HEK293T (cell line): ENCODE results near the gene KASH5.
A peak's percentile ranks its signal among the peaks of the same experiment; 100 is the strongest.

ENCODE experiments used
- CTCF ChIA-PET: fragments of 350-600 bp; formaldehyde crosslinking; extraction: SDS; loops from one replicate; lab custom pipeline; 2021; ENCODE audit warnings: antibody characterized with exemption, inconsistent platforms; lab: Yijun Ruan, JAX
- POLR2A ChIA-PET: fragments of 350-600 bp; formaldehyde crosslinking; extraction: SDS; loops from one replicate; lab custom pipeline; 2020; ENCODE audit warnings: antibody characterized with exemption, inconsistent platforms; lab: Yijun Ruan, JAX
- DNase-seq: peaks from one replicate; pipeline ENCODE4 v3.0.0; 2012; ENCODE audit warnings: mixed read lengths; ENCODE audit errors: extremely low spot score
- ARNT ChIP-seq: fragments of 450-650 bp; IDR thresholded peaks from 2 replicates; pipeline ENCODE4 v1.6.1; 2017; ENCODE audit warnings: mild to moderate bottlenecking
- BHLHE40 ChIP-seq: fragments of 450-650 bp; IDR thresholded peaks from 2 replicates; pipeline ENCODE4 v1.6.1; 2016; ENCODE audit warnings: mild to moderate bottlenecking, moderate library complexity, borderline replicate concordance
- CTBP1 ChIP-seq: fragments of 450-650 bp; IDR thresholded peaks from 2 replicates; pipeline ENCODE4 v1.6.1; 2016; ENCODE audit warnings: borderline replicate concordance
- ELF4 ChIP-seq: fragments of 450-650 bp; IDR thresholded peaks from 2 replicates; pipeline ENCODE4 v1.6.1; 2017; ENCODE audit warnings: antibody characterized with exemption
- FOXA1 ChIP-seq: fragments of 450-650 bp; IDR thresholded peaks from 2 replicates; pipeline ENCODE4 v1.6.1; 2016; ENCODE audit warnings: mild to moderate bottlenecking
- FOXK2 ChIP-seq: fragments of 450-650 bp; IDR thresholded peaks from 2 replicates; pipeline ENCODE4 v1.6.1; 2016; ENCODE audit warnings: mild to moderate bottlenecking
- FOXM1 ChIP-seq: fragments of 450-650 bp; IDR thresholded peaks from 2 replicates; pipeline ENCODE4 v1.6.1; 2017; ENCODE audit warnings: mild to moderate bottlenecking, borderline replicate concordance
- HDGF ChIP-seq: fragments of 450-650 bp; IDR thresholded peaks from 2 replicates; pipeline ENCODE4 v1.6.1; 2017; ENCODE audit warnings: antibody characterized with exemption, borderline replicate concordance
- L3MBTL2 ChIP-seq: fragments of 450-650 bp; conservative IDR thresholded peaks from 2 replicates; pipeline ENCODE4 v1.6.1; 2016; ENCODE audit warnings: mild to moderate bottlenecking
- LEF1 ChIP-seq: fragments of 450-650 bp; IDR thresholded peaks from 2 replicates; pipeline ENCODE4 v1.6.1; 2017; ENCODE audit warnings: mild to moderate bottlenecking, borderline replicate concordance
- NFRKB ChIP-seq: fragments of 450-650 bp; IDR thresholded peaks from 2 replicates; pipeline ENCODE4 v1.6.1; 2016; ENCODE audit warnings: mild to moderate bottlenecking, moderate library complexity
- PKNOX1 ChIP-seq: fragments of 450-650 bp; IDR thresholded peaks from 2 replicates; pipeline ENCODE4 v1.6.1; 2016
- SP1 ChIP-seq: fragments of 450-650 bp; IDR thresholded peaks from 2 replicates; pipeline ENCODE4 v1.6.1; 2017
- SUZ12 ChIP-seq: fragments of 450-650 bp; IDR thresholded peaks from 2 replicates; pipeline ENCODE4 v1.6.1; 2016; ENCODE audit warnings: mild to moderate bottlenecking
- TARDBP ChIP-seq: fragments of 450-650 bp; IDR thresholded peaks from 2 replicates; pipeline ENCODE4 v1.6.1; 2016
- ZNF384 ChIP-seq: fragments of 450-650 bp; IDR thresholded peaks from 2 replicates; pipeline ENCODE4 v1.6.1; 2016

The KASH5 gene

GRCh38 chr19:49342291-49342721, 45.7 kb upstream of the KASH5 start:
- no peak for TF ChIP-seq LEF1
- ChIA-PET CTCF (no interaction called here), POLR2A (no interaction called here)
- no peak for DNase-seq

- no peak for TF ChIP-seq ELF4
- no peak for TF ChIP-seq SP1
- TF ChIP-seq FOXM1: no peak
- TF ChIP-seq CTBP1: no peak
- no peak for TF ChIP-seq L3MBTL2
- TF ChIP-seq PKNOX1: no peak
- no peak for TF ChIP-seq FOXA1
- TF ChIP-seq FOXK2: no peak
- ChIA-PET POLR2A (no interaction called here), CTCF (no interaction called here)
- DNase-seq: no peak
Measured at GRCh38 chr19:49343123-49343522, 44.9 kb upstream of the KASH5 start.

GRCh38 chr19:49344505-49345423, 43.3 kb upstream of the KASH5 start:
- DNase-seq: no peak
- POLR2A ChIA-PET: no interaction called here
- TF ChIP-seq CTBP1: no peak
- CTCF ChIA-PET: no interaction called here

GRCh38 chr19:49347191-49347590, 40.9 kb upstream of the KASH5 start:
- TF ChIP-seq ELF4: no peak
- TF ChIP-seq ZNF384: no peak
- TF ChIP-seq LEF1: no peak
- TF ChIP-seq BHLHE40: no peak
- no peak for TF ChIP-seq HDGF
- no peak for TF ChIP-seq TARDBP
- no peak for TF ChIP-seq NFRKB
- TF ChIP-seq SUZ12: no peak
- no peak for TF ChIP-seq L3MBTL2
- TF ChIP-seq FOXA1: no peak
- TF ChIP-seq FOXM1: no peak
- TF ChIP-seq FOXK2: no peak
- no peak for TF ChIP-seq ARNT
- TF ChIP-seq PKNOX1: no peak
- TF ChIP-seq CTBP1: no peak
- no peak for TF ChIP-seq SP1
- POLR2A ChIA-PET: no interaction called here
- DNase-seq: no peak
- CTCF ChIA-PET: no interaction called here

GRCh38 chr19:49347835-49348234, 40.2 kb upstream of the KASH5 start:
- no peak for TF ChIP-seq SUZ12
- ChIA-PET CTCF (interaction anchor here (0.7 kb wide), 1 partner anchor 133 kb away, joined by 3 read pairs; no protein-coding TSS in a partner anchor), POLR2A (no interaction called here)
- DNase-seq: peak; percentile 58

- CTCF ChIA-PET: interaction anchor here (0.6 to 0.7 kb wide), 2 partner anchors 32 to 133 kb away, joined by 3 read pairs; no protein-coding TSS in a partner anchor
- POLR2A ChIA-PET: no interaction called here
- DNase-seq: no peak
- TF ChIP-seq SUZ12 (no peak), SP1 (no peak), ZNF384 (no peak), NFRKB (no peak), LEF1 (no peak), TARDBP (no peak)
Measured at GRCh38 chr19:49348305-49349189, 39.5 kb upstream of the KASH5 start.

- TF ChIP-seq TARDBP: no peak
- no peak for TF ChIP-seq BHLHE40
- no peak for TF ChIP-seq SP1
- TF ChIP-seq ELF4: no peak
- CTCF ChIA-PET: no interaction called here
- POLR2A ChIA-PET: no interaction called here
Measured at GRCh38 chr19:49349567-49349966, 38.5 kb upstream of the KASH5 start.

GRCh38 chr19:49355909-49356353, 32.1 kb upstream of the KASH5 start:
- TF ChIP-seq ZNF384 (no peak), NFRKB (no peak), FOXA1 (no peak), CTBP1 (no peak), FOXM1 (no peak), ARNT (no peak), L3MBTL2 (no peak), LEF1 (no peak), HDGF (no peak), PKNOX1 (no peak), BHLHE40 (no peak), SP1 (no peak), FOXK2 (no peak), ELF4 (no peak), SUZ12 (no peak)
- POLR2A ChIA-PET: no interaction called here
- CTCF ChIA-PET: no interaction called here
- no peak for DNase-seq

More at GRCh38 chr19:49349567-49349966, 38.5 kb upstream of the KASH5 start:
- no peak for DNase-seq
